Colon (tissue), 2 donors: Measurements from ENCODE around the gene SLC9A7.

Source experiments
- FAIRE-seq: peaks from 2 replicates; lab custom pipeline; 2012; peaks lifted over from hg19 to GRCh38; lab: Jason Lieb, UNC
- donor health status: control.
- donor health status: control.

Gene SLC9A7

GRCh38 chrX:46602468-46603102 is 156.3 kb downstream of the SLC9A7 start:
- FAIRE-seq, result no peak

- FAIRE-seq, result no peak
Observed at GRCh38 chrX:46601283-46601682, 157.6 kb downstream of the SLC9A7 start.

GRCh38 chrX:46599051-46599560 is 159.8 kb downstream of the SLC9A7 start:
- FAIRE-seq, result no peak

- FAIRE-seq, result no peak
Observed at GRCh38 chrX:46597771-46598170, 161.1 kb downstream of the SLC9A7 start.

GRCh38 chrX:46597208-46597607 is 161.7 kb downstream of the SLC9A7 start:
- FAIRE-seq, result no peak

- no peak for FAIRE-seq
Observed at GRCh38 chrX:46595084-46595483, 163.8 kb downstream of the SLC9A7 start.

- no peak for FAIRE-seq
Observed at GRCh38 chrX:46589977-46590723, 168.8 kb downstream of the SLC9A7 start.

GRCh38 chrX:46588263-46588662 is 170.7 kb downstream of the SLC9A7 start:
- FAIRE-seq, result no peak

- FAIRE-seq, result no peak
Observed at GRCh38 chrX:46587753-46588171, 171.2 kb downstream of the SLC9A7 start.

- no peak for FAIRE-seq
Observed at GRCh38 chrX:46587158-46587557, 171.8 kb downstream of the SLC9A7 start.

- no peak for FAIRE-seq
Observed at GRCh38 chrX:46584736-46585135, 174.2 kb downstream of the SLC9A7 start.

GRCh38 chrX:46582966-46583365 is 176.0 kb downstream of the SLC9A7 start:
- no peak for FAIRE-seq

GRCh38 chrX:46582325-46582724 is 176.6 kb downstream of the SLC9A7 start:
- FAIRE-seq, result no peak

GRCh38 chrX:46580613-46581012 is 178.3 kb downstream of the SLC9A7 start:
- no peak for FAIRE-seq

- FAIRE-seq, result no peak
Observed at GRCh38 chrX:46579250-46579649, 179.7 kb downstream of the SLC9A7 start.

- FAIRE-seq, result no peak
Observed at GRCh38 chrX:46577221-46578005, 181.5 kb downstream of the SLC9A7 start.

GRCh38 chrX:46576458-46576857 is 182.5 kb downstream of the SLC9A7 start:
- no peak for FAIRE-seq

GRCh38 chrX:46575991-46576392 is 182.9 kb downstream of the SLC9A7 start:
- FAIRE-seq, result no peak

GRCh38 chrX:46575586-46575985 is 183.3 kb downstream of the SLC9A7 start:
- no peak for FAIRE-seq

- FAIRE-seq, result no peak
Observed at GRCh38 chrX:46574774-46575381, 184.0 kb downstream of the SLC9A7 start.

- no peak for FAIRE-seq
Observed at GRCh38 chrX:46573892-46574773, 184.8 kb downstream of the SLC9A7 start.
